CD4-positive, alpha-beta T cell treated with Interleukin-4 for 1 hour (primary cell): ENCODE data around the gene LRCH4.

Experiments
- DNase-seq, 2 donors: peaks; one replicate each; pipeline ENCODE4 v3.0.0-alpha.2; 2020 to 2022

LRCH4 gene

DNA sequence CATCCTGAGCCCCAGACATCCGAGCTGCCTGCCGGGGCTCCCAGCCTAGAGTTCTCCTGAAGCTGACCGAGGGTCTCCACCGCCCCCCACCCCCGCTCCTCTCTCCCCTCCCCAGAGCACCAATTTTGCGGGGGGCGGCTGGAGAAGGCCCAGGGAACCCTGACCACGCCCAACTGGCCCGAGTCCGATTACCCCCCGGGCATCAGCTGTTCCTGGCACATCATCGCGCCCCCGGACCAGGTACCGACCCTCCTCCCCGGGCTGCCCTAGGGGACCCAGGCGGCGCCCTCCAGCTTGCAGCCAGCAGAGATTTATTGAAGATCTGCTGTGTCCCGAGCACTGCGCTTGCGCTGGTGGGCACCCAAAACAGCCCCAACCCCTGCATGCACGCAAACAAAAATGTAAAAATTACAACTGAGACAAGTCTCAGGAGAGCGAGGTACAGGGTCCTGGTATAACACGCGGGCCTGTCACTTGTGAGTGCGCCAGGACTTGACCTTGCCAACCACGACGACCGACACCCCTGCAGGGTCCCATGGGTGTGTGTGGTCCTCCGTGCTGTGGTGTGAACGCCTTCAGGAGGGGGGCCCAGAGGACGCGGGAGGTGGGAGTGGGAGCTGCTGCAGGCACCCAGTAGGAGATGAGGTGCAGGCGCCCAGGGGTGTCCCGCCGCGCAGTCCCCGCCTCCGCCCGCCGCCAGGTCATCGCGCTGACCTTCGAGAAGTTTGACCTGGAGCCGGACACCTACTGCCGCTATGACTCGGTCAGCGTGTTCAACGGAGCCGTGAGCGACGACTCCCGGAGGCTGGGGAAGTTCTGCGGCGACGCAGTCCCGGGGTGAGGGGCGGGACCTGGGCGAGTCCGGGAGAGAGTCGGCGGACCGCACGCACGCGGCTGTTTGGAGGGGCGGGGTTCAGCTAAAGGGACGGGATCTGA, 19.3 kb upstream of the LRCH4 start:
- peak; percentile 29 to 35 for DNase-seq

DNA sequence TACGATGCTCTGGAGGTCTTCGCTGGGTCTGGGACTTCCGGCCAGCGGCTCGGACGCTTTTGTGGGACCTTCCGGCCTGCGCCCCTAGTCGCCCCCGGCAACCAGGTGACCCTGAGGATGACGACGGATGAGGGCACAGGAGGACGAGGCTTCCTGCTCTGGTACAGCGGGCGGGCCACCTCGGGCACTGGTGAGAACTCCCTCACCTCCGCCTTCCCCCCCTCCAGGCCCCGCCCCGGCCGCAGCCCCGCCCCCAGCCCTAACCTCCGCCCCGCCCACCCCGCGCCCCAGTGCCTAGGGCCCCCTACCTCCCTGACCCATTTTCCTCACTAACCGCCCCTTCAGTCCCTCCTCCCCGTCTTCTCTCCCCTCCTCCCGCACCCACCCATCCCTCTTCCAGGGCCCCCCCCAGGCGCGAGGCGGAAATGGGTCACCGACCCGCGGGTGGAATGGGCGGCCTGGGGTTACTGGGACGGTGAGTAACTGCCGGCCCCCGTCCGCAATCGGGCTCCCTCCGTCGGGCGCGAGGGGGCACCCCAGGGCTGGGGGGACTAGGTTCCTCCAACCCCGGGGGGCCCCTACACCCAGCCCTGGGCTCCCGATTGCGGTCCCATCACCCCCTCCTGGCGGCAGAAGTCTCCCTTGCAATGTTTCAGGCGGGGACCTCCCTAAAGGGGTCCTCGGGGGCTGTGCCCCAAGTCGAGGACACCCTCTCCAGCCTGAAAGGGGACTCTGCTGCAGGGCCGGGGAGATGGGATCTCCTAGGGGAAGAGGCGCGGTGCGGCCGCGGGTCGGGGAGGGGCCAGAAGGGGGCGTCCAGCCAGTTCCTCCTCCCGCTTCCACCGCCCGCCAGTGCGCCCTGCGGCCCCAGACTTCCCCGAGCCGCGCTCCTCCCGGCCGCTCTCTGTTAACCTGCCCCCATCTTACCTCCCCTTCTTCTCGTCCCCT, 18.4 kb upstream of the LRCH4 start:
- peak; percentile 78 to 87 for DNase-seq

DNA sequence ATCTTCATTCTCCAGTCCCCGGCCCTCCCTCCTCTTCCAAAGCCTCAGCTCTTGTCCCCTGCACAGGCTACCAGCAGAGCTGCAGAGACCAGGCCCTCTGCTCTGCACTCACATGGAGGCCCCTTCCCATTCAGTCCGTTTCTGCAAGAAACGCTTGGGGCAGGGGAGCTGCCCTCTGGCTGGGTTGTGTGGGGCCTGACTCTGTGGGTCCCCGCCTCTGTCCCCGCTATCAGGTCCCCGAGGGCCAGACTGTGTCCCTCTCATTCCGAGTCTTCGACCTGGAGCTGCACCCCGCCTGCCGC, 17.7 kb upstream of the LRCH4 start:
- DNase-seq = no peak

DNA sequence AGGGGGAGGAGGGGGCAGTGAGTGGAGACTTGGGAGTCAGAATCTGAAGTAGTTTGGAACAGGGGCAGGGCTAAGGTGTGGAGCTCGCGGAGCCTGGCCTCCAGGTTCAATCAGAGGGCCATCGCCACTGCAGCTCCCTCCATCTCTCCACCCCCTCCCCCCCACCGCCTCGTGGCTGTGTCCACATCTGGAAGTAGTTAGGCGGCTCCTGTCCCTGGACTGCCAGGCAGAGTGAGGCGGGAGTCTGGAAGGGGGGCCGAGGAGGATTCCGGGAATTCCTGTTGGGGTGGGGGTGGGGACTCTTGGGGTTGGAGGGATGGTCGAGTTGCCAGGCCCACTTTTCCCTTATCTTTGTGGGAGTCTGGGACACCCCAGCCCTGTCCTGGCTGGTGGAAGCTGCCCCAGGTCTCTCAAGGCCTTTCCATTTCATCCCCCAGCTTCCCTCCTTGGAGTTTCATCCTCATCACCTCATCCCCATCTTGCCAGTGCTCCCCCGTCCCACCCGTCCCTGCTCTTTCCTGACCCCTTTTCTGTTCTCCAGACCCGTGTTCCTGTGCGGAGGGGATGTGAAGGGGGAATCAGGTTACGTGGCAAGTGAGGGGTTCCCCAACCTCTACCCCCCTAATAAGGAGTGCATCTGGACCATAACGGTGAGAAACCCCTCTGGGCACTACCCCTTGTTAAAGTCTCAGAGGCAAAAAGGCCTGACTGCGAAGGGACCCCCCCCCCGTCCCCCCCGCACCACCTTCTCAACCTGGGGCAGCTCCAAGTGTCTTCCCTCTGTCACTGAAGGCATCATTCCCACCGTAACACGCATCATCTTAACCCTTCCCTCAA, 17.2 kb upstream of the LRCH4 start:
- DNase-seq = no peak

DNA sequence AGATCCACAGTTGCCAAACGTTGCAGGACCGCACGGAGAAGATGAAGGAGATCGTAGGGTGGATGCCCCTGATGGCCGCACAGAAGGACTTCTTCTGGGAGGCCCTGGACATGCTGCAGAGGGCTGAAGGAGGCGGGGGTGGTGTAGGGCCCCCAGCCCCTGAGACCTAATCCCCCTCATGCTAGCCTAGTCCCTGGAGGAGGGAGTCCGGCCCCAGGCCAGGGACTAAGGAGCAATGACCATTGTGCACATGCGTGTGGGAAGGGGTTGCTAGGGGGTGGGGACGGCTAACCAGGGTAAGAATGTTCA, 14.8 kb upstream of the LRCH4 start:
- no peak for DNase-seq

DNA sequence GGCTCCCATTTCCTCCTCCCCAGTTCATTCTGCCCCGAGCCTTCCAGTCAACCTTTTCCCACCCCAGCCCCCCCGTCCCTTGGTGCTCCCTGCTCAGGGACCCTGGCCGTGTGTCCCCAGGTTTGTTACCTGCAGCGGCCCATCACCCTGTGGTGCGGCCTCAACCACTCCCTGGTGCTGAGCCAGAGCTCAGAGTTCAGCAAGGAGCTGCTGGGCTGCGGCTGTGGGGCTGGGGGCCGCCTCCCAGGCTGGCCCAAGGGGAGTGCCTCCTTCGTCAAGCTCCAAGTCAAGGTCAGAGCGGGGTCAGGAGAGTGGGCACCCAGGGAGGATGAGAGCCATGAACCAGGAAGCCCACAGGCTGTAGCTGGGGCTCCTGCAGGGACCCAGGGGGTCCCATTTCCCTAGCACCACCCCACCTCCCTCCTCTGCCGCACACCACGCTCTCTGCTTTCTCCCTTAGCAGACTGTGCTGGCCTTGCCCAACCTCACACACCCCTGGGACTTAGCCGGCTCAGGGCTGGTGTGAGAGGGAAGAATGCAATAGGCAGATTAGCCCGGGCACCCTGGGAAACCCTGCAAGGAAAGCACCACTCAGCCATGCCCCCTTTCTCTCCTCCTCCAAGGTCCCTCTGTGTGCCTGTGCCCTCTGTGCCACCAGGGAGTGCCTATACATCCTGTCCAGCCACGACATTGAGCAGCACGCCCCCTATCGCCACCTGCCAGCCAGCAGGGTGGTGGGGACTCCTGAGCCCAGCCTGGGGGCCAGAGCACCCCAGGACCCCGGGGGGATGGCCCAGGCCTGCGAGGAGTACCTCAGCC, 14.2 kb upstream of the LRCH4 start:
- no peak for DNase-seq

DNA sequence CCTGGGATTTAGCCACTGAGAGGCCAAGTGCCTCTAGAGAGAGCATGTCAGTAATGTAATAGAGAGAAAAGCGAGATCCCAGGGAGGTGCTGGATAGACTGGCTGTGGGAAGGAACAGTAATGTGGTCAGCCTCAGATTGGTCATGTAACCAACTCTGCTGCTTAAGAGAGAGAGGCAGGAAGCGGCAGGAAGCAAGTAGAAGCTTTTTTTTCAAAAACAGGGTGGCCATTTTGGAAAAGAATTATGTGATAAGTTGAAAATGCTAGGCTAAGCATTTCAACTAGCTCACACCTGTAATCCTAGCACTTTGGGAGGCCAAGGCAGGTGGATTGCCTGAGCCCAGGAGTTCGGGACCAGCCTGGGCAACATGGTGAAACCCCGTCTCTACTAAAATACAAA, 12.5 kb upstream of the LRCH4 start:
- DNase-seq = no peak

DNA sequence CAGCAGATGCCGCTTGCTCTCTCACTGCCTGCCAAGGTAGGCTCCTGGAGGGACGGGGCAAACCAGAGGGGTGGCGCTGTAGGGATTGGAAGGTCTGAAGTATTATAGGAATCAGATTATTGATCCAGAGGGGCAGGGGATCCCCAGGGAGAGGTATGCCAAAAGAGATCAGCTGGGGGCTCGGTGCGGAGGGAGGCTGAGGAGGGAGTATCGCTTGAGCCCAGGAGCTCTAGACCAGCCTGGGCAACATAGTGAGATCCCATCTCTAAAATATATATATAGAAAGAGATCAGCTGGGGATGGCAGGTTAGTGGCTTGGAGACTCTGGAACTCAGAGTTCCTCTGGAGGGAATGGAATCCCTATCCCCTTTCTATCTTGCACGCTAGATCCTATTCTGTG, 9.3 kb upstream of the LRCH4 start:
- DNase-seq = no peak

DNA sequence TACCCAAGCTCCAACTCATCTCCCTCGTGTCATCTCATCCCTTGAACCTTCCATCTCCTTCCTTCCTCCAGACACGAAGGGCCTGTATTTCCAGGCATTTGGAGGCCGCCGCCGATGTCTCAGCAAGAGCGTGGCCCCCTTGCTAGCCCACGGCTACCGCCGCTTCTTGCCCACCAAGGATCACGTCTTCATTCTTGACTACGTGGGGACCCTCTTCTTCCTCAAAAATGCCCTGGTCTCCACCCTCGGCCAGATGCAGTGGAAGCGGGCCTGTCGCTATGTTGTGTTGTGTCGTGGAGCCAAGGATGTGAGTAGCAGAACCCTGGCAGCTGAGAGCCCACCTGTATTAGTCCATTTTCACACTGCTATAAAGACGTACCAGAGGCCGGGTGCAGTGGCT, 5.7 kb upstream of the LRCH4 start:
- no peak for DNase-seq

DNA sequence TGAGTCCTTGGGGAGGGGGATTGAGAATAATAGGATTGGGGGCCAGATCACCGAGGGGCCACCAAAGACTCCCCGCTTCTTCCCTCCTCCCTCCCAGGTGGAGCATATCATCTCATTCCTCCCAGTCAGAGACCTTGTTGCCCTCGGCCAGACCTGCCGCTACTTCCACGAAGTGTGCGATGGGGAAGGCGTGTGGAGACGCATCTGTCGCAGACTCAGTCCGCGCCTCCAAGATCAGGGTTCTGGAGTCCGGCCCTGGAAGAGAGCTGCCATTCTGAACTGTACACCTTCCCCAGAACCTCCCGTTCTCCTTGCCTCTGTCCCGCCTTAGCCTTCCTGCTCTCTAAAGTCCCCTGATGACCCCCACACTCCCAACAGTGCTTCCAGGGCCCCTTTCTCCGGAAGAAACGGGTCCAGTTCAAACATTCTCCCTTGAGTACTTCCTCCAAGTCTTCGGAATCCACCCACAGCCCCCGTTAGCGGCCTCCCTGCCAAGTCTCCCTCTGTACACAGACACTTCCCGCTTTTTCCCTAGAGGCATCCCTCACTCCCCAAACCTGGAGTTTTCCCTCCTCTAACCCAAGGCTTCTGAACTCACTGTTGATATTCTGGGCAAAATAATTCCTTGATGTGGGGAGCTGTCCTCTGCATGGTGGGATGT, 4.3 kb upstream of the LRCH4 start:
- DNase-seq = no peak

DNA sequence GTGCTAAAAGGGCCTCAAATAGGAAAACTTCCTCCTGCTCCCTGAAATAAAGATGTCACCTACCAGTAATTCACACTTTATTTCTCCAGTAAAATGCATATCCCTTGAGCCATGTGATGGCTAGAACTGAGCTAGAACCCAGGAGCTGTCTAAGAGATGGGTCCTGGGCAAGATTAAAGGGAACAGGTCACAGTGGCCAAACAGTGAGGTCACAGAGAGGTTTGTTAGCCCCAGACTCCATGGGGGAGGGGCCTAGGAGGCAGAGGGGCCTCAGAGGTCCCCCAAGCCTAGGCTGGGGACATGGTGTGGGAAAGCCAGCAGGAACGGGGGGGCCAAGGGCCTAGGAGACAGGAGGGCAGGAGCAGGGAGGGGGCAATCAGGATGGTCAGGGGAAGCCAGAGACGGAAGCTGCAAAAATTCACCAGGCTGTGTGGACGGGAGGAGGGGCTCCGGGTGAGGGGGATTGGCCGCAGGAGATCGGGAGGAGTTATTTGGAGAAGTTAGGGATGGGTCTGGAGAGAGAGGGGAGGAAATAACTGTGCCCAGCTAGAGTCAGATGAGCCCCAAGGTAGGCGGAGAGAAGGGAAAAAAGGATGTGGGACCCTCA, 3.5 kb upstream of the LRCH4 start:
- no peak for DNase-seq

DNA sequence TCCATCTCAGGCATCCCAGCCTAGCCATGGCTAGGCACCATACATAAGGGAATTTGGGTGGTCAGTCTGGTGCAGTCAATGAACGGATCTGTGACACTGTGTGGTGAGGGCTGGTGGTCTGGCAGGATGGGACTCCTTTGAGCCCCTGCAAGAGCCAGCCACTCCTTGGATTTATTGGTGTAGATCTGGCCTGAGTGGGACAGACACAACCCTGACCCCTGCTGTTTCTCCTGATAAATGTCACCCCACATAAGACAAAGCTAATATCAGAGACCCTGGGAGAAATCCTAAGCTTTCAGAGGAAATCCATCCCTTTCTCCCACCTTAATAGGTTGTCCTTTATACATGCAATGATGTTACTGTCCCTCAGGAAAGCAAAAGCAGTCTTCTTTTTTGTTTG, 2.5 kb upstream of the LRCH4 start:
- peak in 1 of 2 donors; percentile 36 for DNase-seq

DNA sequence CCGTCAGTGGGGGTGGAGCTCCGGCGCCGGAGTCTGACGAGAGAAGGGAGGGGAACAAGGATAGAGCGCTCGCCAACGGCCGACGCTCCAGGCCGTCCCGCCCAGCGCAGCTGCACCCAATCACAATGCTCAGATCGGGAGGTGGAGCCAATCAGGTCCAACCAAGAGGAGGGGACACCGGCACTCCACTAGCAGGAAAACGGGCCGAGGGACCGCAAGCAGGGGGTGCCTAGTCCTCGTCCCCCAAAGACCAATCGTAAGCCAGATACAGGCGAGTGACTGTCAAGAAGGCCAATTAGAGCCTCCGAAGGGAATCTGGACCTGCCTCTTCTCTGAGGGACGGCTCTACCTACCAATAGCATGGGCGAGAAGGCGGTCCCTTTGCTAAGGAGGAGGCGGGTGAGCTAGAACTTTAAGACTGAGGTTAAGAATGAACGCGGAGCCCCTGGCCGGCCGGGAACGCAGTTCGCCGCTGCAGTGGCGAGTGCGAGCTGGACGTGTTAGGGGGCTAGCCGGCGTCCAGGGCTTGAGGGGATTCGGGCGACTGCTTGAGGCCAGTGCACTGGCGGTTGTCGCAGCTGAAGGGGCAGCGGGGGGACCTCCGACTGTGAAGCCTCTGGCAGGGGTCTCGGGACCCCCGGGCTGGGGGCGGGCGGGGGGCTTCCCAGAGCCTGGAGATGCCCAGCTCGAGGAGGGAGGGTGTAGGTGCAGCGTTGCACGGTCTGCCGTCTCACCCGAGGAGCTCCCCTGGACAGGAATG, 517 bp upstream of the LRCH4 start, which contains the start of gene FBXO24:
TSS of gene FBXO24 (plus strand) at position 63 of the 760 bp plus-strand sequence. CDS start at position 361, 298 bp downstream.
- DNase-seq = peak; percentile 100

DNA sequence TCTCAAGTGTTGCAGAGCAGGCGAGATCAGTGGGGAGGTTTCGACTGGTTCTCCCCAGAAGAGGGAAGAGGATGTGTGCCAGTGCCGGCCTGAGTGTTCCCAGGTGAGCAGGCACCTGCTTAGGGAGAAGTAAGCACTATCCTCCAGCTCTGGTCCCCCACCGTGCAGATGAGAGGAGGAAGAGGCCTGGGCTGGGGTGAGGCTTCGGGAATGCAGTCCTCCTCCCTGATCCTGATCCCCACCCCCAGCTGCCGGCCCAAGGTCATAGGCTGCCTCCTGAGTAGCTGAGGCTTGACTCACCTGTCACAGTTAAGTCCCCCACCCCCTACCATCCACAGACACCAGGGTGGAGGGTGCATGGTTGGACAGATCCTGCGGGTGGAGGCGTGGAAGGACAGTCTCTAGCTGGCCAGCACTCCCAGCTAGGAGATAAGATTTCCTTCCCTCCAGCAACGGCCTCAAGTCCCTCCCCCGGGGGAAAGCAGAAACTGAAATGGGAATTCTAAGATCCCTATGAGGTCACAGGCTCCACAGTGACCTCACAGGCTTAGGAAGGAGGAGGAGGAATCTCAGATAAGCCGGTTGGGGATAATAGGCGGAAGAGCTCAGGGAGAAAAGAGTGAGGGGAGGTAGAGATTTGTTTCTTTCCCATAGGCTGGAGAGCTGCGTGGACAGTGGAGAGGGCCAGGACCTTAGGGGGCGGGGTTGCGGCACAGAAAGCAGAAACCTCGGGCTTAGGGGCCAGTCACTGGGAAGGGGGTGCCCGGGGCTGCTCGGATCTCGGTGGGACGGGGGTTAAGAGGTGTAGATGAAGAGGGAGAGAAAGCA, 1.0 kb downstream of the LRCH4 start:
- DNase-seq = no peak

DNA sequence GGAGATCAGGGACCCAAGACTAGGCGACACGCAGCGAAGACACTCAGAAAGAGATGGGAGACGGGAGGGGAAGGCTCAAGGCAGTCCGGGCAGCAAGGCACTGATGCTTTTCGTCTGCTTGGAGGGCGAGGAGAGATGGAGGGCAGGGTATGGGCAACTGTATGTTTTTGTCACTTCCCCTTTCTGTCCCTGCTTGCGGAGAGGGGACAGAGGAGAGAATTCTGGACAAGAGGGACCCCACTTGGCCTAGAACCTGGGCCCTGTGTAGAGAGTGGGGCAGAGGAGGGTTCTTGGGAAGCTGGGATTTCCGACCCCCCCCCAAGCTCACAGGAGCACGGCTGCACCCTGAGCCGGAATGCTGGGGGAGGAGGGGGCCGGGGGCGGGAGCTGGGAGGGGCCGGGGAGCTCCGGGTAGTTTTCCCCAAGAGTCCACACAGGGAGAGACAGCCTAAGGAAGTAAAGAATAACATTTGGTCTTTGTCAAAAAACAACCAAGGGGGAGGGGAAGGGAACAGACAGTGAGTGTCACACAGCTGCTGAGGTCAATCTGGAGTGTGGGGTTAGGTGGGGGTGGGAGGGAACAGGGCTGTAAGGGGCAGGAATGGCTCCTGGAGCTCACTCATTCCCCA, 1.8 kb downstream of the LRCH4 start:
- no peak for DNase-seq

DNA sequence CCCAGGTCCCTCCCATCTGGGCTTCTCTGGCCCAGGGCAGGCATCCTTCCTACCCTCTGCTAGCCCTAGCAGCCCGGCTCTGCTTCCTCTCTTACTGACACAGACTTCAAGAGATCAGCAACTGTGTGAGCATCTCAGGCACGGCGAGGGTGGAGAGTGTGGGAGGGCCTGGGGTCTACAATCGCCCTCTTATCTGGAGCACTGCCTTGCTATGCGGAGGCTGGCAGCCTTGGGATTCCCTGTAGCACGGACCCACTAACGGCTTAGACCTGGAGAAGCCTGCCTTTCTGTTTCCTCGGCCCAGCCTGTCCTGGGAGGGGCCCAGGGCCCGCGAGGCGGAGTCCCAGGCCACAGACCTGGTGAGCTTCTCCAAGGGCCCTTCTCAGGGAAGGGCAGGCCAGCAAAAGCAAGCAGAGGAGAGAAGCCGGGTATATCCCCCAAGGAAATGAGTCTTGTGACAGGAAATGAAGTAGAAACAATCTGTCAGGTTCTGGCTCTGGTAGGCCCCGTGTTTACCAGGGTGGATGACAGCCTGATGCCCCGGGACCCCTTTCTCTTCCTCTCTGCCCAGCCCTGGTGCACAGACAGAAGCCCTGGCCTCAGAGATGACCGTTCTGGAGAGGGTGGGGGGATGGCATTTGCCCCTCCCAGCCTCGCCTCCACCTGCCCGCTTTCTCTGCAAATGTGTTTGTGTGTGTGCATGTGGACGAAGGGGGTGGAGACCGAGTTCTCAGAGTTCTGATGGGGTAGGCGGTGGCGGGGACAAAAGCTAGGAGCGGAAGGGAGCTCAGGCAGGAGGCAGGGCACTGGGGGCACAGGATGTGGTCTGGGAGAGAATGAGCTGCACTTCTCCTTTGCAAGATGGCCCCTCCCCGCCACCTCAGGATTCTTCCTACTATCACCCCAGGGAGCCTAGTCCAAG, 2.5 kb downstream of the LRCH4 start:
- peak; percentile 65 to 68 for DNase-seq

DNA sequence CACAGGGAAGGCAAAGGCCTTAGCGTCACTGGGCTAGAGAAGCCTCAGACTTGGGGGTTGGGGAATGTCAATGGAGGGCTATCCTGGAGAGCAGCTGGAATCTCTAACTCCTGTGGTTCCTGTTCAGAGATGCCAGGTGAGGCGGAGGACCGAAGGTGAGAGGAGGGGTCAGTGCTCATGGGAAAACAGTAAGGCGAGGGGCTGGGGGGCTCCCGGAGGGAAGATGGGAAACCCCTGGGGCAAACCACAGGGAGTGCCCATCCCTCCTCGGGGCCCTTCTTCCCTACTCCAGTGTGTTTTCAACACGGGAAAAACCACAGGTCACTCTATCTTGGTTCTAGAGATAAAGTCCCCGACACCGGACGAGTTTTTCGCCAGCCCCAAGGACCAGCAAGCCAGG, 3.3 kb downstream of the LRCH4 start:
- DNase-seq = no peak
